ENCODE data around the gene SFT2D3.

Gene SFT2D3

DNA sequence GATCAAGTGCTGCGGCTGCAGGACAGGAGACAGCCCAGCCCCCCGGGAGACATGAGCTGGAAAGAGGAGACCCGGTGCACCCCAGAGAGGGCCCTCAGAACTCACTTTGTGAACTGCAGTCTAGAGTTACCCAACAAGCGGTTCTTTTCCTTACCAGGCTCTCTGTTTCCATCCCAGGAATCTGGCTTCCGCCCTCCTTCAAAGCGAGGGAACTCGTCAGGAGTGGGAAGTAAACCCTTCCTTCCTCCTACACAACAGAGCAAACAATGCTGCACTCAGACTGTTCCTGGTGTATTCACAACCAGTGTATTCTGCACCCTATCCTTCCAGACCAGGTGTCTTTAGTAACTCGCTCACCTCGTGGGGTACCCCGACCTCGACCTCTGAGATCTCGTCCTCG, 8.0 kb downstream of the SFT2D3 start:
- ATAC-seq (no peak), DNase-seq (no peak)

DNA sequence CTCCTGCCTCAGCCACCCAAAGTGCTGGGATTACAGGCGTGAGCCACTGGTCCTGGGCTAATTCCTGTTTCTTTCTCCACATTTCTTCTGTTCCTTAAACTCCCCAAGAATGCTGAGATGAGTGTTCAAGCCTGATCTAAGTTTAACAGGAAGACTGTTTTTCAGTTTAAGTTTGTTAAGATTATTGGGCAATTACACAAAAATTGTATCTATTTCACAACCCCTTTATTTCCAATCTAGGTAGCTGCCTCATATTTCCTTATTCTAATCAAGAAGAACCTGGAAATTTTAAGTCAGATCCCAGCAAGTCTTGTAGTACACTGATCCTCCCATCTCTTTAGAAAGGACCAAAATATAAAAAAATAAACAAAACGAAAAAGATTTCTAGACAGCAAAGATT, 11.7 kb downstream of the SFT2D3 start:
- no peak for DNase-seq
- ATAC-seq, result no peak

DNA sequence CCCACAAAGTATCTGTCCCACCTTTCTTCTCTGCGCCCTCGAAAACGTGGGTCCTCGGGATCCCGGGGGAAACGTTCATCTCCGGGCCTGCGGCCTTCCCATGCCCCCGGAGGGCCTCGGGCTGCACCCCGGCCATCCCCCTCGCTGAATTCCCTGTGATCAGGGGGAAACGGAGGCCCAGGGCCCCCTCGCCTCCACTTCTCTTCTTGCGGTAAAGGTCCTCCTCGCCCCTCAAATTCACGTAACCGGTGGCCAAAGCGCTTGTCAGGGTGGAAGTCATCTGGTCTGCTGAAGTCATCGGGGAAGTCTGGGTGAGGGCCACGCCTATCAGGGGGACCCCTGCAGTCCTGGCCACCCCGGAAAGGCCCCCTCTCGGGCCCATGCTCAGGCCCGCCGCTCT, 12.3 kb downstream of the SFT2D3 start:
- ATAC-seq, result no peak
- no peak for DNase-seq

- ATAC-seq (no peak), DNase-seq (no peak)
These were observed 14.6 kb downstream of the SFT2D3 start for GRCh38 chr2:127715778-127716449.

GRCh38 chr2:127718271-127718670, 17.0 kb downstream of the SFT2D3 start:
- ATAC-seq (no peak), DNase-seq (no peak)

- ATAC-seq (peak; percentile 14), DNase-seq (no peak)
These were observed 18.3 kb downstream of the SFT2D3 start for GRCh38 chr2:127719301-127720218.

DNA sequence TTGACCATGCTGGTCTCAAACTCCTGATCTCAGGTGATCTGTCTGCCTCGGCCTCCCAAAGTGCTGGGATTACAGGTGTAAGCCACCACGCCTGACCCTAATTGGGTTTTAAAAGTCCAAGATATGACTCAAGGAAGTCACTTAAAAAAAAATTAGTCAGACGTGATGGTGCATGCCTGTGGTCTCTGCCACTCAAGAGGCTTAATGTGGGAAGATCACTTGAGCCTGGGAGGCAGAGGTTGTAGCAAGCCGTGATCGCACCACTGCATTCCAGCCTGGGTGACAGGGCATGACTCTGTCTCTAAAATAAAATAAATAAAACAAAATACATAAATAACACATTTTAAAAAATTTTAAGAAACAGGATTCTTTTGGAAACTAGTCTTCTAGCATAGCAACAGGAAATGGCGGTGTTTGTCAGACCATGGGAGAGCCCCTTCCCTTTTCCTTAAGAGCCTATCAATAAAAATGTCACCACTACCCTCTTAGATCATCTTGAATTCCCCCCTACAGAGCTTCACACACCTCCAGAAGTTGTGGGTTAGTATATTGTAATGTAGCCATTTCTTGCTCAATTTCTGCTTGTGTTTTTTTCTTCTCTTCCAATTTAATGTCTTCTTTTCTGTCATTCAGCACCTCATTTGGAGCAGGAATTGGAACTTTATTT, 20.1 kb downstream of the SFT2D3 start:
- DNase-seq (no peak), ATAC-seq (peak; percentile 52)

DNA sequence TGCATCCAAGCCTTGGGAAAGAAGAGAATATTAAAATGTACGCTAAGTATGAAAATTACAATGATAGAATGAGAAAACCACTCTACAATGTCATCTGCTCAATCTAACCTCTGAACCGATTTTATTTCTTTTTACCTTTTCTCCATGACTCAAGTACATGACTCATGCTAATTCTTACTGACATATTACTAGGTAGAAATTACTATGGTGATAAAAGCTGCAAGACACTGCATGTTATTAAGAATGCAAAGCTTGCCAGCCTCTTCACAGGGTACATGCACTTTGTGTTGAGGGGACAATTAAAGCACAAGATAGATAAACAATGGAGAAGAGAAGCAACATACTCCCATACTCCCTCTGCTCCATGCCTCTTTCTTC, 20.7 kb downstream of the SFT2D3 start:
- no peak for DNase-seq

DNA sequence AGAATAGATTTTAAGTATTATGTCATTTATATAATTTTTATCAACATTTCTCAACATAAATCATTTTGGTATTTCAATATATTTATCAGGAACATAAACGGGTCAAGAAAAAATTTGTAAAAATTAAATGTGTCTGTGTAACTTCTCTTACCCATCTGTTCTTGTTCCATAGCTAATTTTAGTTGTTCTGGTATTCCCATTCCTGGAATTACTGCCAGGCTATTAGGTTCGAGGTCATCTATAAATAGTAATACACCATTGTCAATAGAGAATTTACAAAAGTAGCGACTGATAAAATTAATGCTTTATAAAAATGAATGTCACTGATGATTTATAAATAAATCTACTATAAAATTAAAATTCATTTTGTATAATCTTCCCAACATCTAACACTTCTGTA, 21.5 kb downstream of the SFT2D3 start:
- ATAC-seq, result no peak
- DNase-seq, result no peak

More for the DNA sequence above, 20.7 kb downstream of the SFT2D3 start:
- peak; percentile 28 for ATAC-seq

DNA sequence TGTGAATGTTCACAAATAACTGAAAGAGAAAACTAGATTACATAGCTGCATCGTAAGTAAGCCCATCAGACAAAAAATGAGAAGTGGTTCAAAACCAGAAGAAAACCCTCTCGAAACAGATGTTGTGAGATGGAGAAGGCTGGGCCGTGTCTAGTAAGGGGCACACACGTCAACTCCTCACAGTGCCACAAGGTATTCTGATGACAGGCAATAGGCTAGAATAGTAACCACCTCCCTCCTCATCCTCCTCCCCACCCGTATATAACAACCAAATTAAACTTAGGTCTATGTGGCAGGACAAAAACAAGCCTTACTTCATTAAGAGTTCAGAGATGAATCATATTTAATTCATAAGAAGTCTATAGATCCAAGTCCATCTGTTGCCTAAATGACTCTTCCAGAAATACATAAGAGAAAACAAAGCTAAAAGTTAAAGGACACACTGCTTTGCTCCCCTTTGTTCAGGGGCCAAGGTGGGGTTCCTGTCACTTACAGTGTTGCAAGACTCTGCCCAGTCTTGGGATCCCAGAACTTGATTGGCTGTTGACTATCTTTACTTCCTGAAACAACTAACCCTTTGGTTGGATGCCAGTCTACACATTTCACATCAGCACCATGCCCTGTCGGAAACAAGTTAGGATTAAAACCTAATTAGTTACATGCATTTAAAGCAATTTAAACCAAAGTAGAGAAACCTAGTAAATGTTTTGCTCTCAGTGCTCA, 25.0 kb downstream of the SFT2D3 start:
- DNase-seq (no peak), ATAC-seq (no peak)

- DNase-seq, result no peak
- ATAC-seq, result no peak
These were observed 32.0 kb downstream of the SFT2D3 start for GRCh38 chr2:127733113-127733815.

DNA sequence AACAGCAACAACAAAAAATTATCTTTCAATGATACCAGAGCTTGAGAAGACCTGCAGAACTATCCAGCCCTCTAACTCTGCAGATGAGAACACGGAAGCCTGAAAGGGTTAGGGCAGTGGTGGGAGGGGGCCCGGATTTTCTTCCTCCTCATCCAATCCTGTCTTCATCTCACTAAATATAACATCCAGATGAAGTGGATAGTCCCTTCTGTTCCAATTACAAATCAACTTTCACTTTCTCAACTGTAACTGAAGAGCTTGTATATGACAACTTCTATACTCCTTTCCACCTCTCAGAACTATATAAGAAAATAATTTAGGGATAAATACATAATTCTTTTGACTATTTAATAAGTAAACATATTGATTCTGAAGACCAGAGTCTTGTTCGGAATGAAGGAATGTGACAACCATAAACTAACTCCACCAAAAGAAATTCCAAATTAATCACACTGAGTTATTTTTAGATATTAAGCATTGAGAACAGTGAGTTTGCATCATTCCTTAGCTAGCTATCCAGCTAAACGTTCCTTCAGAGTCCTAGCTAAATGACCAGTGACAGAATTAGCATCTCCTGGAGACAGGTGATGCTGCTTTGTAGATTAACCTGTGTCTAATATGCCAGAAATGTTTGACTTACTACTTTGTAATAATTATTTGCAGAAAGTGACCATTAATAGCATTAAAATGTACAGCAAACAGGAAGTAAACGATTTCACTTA, 32.7 kb downstream of the SFT2D3 start:
- DNase-seq (no peak), ATAC-seq (no peak)

DNA sequence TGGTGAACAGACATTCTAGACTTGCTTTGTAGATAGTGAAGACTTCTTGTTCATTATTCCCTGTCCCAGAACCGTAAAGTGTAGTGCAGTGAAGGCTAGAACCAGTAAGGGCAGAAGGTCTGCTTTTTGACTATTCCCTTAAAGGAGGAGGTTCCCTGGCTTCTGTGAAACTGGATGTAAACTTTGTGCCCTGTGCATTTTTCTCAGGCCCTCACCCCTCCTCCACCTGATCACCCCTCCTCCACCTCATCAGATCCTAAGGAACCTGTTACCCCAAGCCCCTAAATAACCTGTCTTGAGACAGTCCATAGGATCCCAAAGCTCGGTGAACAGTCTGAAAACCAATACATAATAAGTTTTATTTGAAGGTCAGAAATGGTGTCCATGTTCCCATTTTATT, 33.7 kb downstream of the SFT2D3 start:
- DNase-seq, result no peak
- ATAC-seq, result no peak

- DNase-seq (no peak), ATAC-seq (no peak)
These were observed 34.5 kb downstream of the SFT2D3 start for GRCh38 chr2:127735537-127736399.

DNA sequence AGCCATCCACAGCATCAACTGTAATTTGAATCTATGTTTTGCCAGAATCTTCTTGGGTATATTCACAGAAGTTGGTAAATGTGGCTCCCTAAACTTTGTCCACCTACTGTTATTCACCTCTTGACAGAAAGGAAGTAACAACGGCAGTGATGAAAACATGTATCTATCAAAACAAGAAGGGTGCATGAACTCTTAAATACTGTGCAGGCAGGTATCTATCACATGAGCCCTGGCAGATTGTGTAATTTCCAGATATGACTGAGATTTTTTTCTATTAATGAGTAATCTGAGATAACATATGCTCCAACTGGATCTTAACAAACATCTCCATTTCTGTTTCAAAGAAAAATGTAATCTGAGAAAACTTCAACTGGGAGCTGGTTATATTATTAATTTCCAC, 36.6 kb downstream of the SFT2D3 start:
- DNase-seq (no peak), ATAC-seq (no peak)

- DNase-seq (no peak), ATAC-seq (no peak)
These were observed 38.5 kb downstream of the SFT2D3 start for GRCh38 chr2:127739800-127740199.

GRCh38 chr2:127740665-127741288, 39.5 kb downstream of the SFT2D3 start:
- DNase-seq, result no peak

GRCh38 chr2:127743477-127744026, 42.3 kb downstream of the SFT2D3 start:
- DNase-seq (no peak), ATAC-seq (peak; percentile 73)

More at GRCh38 chr2:127740665-127741288, 39.5 kb downstream of the SFT2D3 start:
- ATAC-seq, result no peak

DNA sequence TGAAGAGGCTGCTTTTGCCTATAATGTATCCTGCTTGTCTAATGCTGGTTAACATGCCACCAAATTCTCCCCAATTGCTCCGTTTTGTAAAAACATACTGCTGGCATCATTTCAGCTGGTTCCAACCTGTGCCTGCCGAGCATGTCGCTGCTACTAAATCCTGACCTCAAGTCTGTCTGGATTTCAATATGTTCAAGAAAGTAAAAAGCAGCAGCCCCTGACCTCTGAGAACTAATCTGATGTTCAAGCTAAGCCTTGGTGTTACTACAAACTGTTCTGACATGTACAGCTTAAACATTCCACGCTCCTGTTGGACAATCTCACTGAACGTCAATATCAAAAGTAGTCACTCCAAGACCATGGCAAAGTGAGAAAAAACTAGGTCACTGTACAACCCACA, 46.3 kb downstream of the SFT2D3 start:
- DNase-seq (no peak), ATAC-seq (no peak)

Data from stimulated activated naive CD8-positive, alpha-beta T cell treated with anti-CD3 and anti-CD28 coated beads, Interleukin-15, Interleukin-2, amounts not matched to agents 100 U/mL and 50 U/mL, for 24 hours (primary cell).